IMR-90 (cell line): ENCODE results near the gene CDK10.

Experiments used
- CEBPB ChIP-seq: IDR thresholded peaks from 2 replicates; pipeline ENCODE4 v1.6.1; 2012; ENCODE audit warnings: low read depth, low read length, improper control_type of control experiment
- MAFK ChIP-seq: IDR thresholded peaks from 2 replicates; pipeline ENCODE4 v1.6.1; 2012; ENCODE audit warnings: low read depth, low read length, improper control_type of control experiment
- MXI1 ChIP-seq: IDR thresholded peaks from 2 replicates; pipeline ENCODE4 v1.6.1; 2012; ENCODE audit warnings: low read depth, mild to moderate bottlenecking, low read length, moderate library complexity, borderline replicate concordance
- USF2 ChIP-seq: fragments of 150-350 bp; IDR thresholded peaks from 2 replicates; pipeline ENCODE4 v1.6.1; 2017; ENCODE audit warnings: mild to moderate bottlenecking, antibody characterized with exemption, low read length, low read depth
- TF ChIP-seq, protein P1 (sequence below): conservative IDR thresholded peaks from 2 replicates; pipeline ENCODE4 v1.5.1; 2012; ENCODE audit warnings: mild to moderate bottlenecking, low read depth, low read length, improper control_type of control experiment

GRCh38 chr16:89707695-89708094 lies 21.2 kb downstream of the CDK10 start:
- TF ChIP-seq, protein P1, sequence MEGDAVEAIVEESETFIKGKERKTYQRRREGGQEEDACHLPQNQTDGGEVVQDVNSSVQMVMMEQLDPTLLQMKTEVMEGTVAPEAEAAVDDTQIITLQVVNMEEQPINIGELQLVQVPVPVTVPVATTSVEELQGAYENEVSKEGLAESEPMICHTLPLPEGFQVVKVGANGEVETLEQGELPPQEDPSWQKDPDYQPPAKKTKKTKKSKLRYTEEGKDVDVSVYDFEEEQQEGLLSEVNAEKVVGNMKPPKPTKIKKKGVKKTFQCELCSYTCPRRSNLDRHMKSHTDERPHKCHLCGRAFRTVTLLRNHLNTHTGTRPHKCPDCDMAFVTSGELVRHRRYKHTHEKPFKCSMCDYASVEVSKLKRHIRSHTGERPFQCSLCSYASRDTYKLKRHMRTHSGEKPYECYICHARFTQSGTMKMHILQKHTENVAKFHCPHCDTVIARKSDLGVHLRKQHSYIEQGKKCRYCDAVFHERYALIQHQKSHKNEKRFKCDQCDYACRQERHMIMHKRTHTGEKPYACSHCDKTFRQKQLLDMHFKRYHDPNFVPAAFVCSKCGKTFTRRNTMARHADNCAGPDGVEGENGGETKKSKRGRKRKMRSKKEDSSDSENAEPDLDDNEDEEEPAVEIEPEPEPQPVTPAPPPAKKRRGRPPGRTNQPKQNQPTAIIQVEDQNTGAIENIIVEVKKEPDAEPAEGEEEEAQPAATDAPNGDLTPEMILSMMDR, result no peak
- TF ChIP-seq CEBPB (no peak), USF2 (no peak), MXI1 (no peak), MAFK (no peak)
